GM18499 (cell line): ENCODE results near the gene EPHA6.
"Not testable (repeated sequence)": the region's sequence is repeated elsewhere in the genome, so short reads cannot be mapped to it uniquely, and the experiment has no call there.

Experiments used
- ATAC-seq: cut with Tn5 transposase; IDR thresholded peaks from one replicate; pipeline ENCODE4 v1.9.1; 2021; ENCODE audit warnings: moderate number of reproducible peaks; ENCODE audit not compliant: insufficient read depth, unreplicated experiment

EPHA6 gene

GRCh38 chr3:97009427-97010019 lies 195.1 kb downstream of the EPHA6 start:
- ATAC-seq = no peak

- no peak for ATAC-seq
Observed at GRCh38 chr3:97010881-97011657, 196.7 kb downstream of the EPHA6 start.

GRCh38 chr3:97021778-97022177 lies 207.4 kb downstream of the EPHA6 start:
- no peak for ATAC-seq

- not testable (repeated sequence) for ATAC-seq
Observed at GRCh38 chr3:97025612-97026011, 211.2 kb downstream of the EPHA6 start.

- ATAC-seq = no peak
Observed at GRCh38 chr3:97029972-97030371, 215.6 kb downstream of the EPHA6 start.

GRCh38 chr3:97037294-97037943 lies 223.0 kb downstream of the EPHA6 start:
- no peak for ATAC-seq

- ATAC-seq = no peak
Observed at GRCh38 chr3:97043411-97043810, 229.0 kb downstream of the EPHA6 start.

- no peak for ATAC-seq
Observed at GRCh38 chr3:97057365-97057764, 243.0 kb downstream of the EPHA6 start.

- ATAC-seq = no peak
Observed at GRCh38 chr3:97059168-97059567, 244.8 kb downstream of the EPHA6 start.

- ATAC-seq = no peak
Observed at GRCh38 chr3:97066531-97066930, 252.1 kb downstream of the EPHA6 start.

GRCh38 chr3:97070302-97070701 lies 255.9 kb downstream of the EPHA6 start:
- ATAC-seq = no peak

GRCh38 chr3:97074546-97074945 lies 260.2 kb downstream of the EPHA6 start:
- no peak for ATAC-seq

- no peak for ATAC-seq
Observed at GRCh38 chr3:97076673-97077072, 262.3 kb downstream of the EPHA6 start.

- no peak for ATAC-seq
Observed at GRCh38 chr3:97089621-97090020, 275.2 kb downstream of the EPHA6 start.

GRCh38 chr3:97102641-97103040 lies 288.2 kb downstream of the EPHA6 start:
- no peak for ATAC-seq

GRCh38 chr3:97105989-97106651 lies 291.7 kb downstream of the EPHA6 start:
- no peak for ATAC-seq

GRCh38 chr3:97106652-97106989 lies 292.2 kb downstream of the EPHA6 start:
- ATAC-seq = no peak

- ATAC-seq = no peak
Observed at GRCh38 chr3:97108136-97108535, 293.7 kb downstream of the EPHA6 start.

GRCh38 chr3:97111244-97111643 lies 296.9 kb downstream of the EPHA6 start:
- no peak for ATAC-seq

- no peak for ATAC-seq
Observed at GRCh38 chr3:97121386-97121785, 307.0 kb downstream of the EPHA6 start.

GRCh38 chr3:97125902-97126499 lies 311.6 kb downstream of the EPHA6 start:
- ATAC-seq = no peak
